Right ventricle myocardium superior (tissue), 1 donor: Measurements from ENCODE around the gene FDX2. TPM values are rescaled to one million over a fixed set of nuclear protein-coding genes. Genes with fewer than 3 reads are reported as not detected.
"Not testable (repeated sequence)": the region's sequence is repeated elsewhere in the genome, so short reads cannot be mapped to it uniquely, and the experiment has no call there.

ENCODE experiments used
- ATAC-seq: fragments of 200-7000 bp; cut with Tn5 transposase; one replicate; pipeline ENCODE4 v1.9.1; 2020; ENCODE audit warnings: mild to moderate bottlenecking; ENCODE audit not compliant: poor library complexity
- DNase-seq: peaks from one replicate; pipeline ENCODE4 v3.0.0-alpha.2; 2020
- intact Hi-C: fragments of 100-400 bp; cut with DNase I; formaldehyde crosslinking; loops from one replicate; pipeline ENCODE4 v1.11.2; 2022
- total RNA-seq: library from RNA; stranded (reverse); fragmentation: NEBNext Ultra II Directional; extraction: Animal tissue kit (Norgen Biotek cat#: 25700); gene quantifications from one replicate; pipeline ENCODE4 v1.2.1, GENCODE V29; 2021
- donor health status: DM: no; HTN: yes; CAD: no; lungs with severe emphysema.

The FDX2 gene
- total RNA-seq, 1 donor from 2014 or later = 19.8 TPM

DNA sequence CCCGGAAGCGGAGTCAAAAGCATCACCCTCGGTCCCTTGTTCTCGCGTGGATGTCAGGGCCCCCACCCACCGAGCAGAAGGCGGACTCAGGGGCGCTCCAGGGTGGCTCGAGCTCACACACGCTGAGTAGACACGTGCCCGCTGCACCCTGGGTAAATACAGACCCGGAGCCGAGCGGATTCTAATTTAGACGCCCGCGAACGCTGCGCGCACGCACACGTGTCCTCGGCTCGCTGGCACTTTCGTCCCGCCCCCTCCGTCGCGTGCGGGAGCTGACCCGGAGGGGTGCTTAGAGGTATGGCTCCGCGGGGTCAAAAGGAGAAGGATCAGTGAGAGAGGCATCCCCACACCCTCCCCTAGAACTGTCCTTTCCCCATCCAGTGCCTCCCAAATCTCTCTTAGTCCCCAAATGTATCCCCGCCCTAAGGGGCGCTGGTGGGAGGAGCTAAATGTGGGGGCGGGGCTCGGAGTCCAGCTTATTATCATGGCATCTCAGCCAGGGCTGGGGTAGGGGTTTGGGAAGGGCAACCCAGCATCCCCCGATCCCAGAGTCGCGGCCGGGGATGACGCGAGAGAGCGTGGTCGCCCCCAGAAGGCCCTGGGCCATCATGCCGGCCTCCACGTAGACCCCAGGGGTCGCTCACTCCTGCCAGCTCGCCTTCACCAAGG lies 26.5 kb downstream of the FDX2 start:
- intact Hi-C loops = no loop called here
- DNase-seq (no peak), ATAC-seq (no peak)

DNA sequence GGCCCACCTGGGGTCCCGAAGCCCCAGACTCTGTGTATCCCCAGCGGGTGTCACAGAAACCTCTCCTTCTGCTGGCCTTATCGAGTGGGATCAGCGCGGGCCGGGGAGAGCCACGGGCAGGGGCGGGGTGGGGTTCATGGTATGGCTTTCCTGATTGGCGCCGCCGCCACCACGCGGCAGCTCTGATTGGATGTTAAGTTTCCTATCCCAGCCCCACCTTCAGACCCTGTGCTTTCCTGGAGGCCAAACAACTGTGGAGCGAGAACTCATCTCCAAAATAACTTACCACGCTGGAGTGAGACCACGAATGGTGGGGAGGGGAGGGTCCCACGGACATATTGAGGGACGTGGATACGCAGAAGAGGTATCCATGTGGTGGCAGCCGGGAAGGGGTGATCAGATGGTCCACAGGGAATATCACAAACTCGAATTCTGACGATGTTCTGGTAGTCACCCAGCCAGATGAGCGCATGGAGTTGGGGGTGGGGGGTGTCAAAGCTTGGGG lies 27.1 kb downstream of the FDX2 start:
- intact Hi-C loops = no loop called here
- no peak for ATAC-seq
- DNase-seq = no peak

DNA sequence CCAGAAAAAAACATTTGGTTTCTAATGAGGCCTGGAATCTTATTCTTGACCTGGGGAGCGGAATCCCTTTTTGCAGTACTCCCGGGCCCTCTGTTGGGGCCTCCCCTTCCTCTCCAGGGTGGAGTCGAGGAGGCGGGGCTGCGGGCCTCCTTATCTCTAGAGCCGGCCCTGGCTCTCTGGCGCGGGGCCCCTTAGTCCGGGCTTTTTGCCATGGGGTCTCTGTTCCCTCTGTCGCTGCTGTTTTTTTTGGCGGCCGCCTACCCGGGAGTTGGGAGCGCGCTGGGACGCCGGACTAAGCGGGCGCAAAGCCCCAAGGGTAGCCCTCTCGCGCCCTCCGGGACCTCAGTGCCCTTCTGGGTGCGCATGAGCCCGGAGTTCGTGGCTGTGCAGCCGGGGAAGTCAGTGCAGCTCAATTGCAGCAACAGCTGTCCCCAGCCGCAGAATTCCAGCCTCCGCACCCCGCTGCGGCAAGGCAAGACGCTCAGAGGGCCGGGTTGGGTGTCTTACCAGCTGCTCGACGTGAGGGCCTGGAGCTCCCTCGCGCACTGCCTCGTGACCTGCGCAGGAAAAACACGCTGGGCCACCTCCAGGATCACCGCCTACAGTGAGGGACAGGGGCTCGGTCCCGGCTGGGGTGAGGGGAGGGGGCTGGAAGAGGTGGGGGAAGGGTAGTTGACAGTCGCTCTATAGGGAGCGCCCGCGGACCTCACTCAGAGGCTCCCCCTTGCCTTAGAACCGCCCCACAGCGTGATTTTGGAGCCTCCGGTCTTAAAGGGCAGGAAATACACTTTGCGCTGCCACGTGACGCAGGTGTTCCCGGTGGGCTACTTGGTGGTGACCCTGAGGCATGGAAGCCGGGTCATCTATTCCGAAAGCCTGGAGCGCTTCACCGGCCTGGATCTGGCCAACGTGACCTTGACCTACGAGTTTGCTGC lies 28.7 kb downstream of the FDX2 start, which contains the start of gene ICAM4:
ICAM4 (plus strand) TSS at position 153 of the 935 bp plus-strand sequence; CDS start at position 211, 58 bp downstream.
- intact Hi-C loops = no loop called here
- DNase-seq (peak; percentile 91), ATAC-seq (peak; percentile 67)

DNA sequence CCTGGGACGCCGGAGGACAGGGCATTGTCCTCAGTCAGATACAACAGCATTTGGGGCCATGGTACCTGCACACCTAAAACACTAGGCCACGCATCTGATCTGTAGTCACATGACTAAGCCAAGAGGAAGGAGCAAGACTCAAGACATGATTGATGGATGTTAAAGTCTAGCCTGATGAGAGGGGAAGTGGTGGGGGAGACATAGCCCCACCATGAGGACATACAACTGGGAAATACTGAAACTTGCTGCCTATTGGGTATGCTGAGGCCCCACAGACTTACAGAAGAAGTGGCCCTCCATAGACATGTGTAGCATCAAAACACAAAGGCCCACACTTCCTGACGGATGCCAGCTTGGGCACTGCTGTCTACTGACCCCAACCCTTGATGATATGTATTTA lies 30.4 kb downstream of the FDX2 start:
- DNase-seq (no peak), ATAC-seq (no peak)
- intact Hi-C loops = no loop called here

DNA sequence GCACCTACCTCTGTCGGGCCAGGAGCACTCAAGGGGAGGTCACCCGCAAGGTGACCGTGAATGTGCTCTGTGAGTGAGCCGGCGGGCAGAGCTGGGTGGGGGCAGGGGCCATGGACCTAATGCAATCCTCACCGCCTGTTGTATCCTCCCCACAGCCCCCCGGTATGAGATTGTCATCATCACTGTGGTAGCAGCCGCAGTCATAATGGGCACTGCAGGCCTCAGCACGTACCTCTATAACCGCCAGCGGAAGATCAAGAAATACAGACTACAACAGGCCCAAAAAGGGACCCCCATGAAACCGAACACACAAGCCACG lies 30.9 kb downstream of the FDX2 start:
- intact Hi-C loops = no loop called here
- DNase-seq (no peak), ATAC-seq (no peak)

DNA sequence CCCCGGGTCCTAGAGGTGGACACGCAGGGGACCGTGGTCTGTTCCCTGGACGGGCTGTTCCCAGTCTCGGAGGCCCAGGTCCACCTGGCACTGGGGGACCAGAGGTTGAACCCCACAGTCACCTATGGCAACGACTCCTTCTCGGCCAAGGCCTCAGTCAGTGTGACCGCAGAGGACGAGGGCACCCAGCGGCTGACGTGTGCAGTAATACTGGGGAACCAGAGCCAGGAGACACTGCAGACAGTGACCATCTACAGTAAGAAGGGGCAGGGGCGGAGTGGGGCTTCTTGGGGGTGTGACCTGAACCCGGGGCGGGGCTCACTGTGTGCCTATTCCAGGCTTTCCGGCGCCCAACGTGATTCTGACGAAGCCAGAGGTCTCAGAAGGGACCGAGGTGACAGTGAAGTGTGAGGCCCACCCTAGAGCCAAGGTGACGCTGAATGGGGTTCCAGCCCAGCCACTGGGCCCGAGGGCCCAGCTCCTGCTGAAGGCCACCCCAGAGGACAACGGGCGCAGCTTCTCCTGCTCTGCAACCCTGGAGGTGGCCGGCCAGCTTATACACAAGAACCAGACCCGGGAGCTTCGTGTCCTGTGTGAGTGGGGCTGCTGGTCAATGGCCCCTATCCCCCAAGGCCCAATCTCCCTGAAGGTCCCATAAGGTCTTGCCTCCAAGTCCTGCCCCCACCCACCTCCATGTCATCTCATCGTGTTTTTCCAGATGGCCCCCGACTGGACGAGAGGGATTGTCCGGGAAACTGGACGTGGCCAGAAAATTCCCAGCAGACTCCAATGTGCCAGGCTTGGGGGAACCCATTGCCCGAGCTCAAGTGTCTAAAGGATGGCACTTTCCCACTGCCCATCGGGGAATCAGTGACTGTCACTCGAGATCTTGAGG lies 31.5 kb downstream of the FDX2 start:
- DNase-seq (no peak), ATAC-seq (no peak)
- intact Hi-C loops = no loop called here

DNA sequence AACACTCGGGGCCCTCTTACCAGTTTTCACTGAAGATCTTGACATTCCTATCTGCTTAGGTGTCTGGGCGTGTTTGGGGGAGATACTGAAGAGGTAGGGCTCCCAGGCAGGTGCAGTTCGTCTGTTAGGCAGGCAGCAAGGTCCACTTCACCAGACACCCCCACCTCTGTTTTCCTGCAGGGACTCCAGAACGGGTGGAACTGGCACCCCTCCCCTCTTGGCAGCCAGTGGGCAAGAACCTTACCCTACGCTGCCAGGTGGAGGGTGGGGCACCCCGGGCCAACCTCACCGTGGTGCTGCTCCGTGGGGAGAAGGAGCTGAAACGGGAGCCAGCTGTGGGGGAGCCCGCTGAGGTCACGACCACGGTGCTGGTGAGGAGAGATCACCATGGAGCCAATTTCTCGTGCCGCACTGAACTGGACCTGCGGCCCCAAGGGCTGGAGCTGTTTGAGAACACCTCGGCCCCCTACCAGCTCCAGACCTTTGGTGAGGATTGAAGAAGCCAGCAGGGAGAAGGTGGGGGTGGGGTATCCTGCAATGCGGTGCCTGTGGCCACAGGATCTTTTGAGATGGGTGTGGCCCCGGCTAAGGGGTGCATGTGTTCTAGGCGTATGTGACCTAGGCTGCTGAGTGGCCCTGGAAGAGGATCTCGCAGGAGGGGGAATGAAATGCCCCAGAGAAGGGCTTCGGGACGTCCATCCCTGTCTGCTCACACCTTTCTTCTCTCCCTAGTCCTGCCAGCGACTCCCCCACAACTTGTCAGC lies 32.3 kb downstream of the FDX2 start:
- intact Hi-C loops = no loop called here
- no peak for ATAC-seq
- no peak for DNase-seq

DNA sequence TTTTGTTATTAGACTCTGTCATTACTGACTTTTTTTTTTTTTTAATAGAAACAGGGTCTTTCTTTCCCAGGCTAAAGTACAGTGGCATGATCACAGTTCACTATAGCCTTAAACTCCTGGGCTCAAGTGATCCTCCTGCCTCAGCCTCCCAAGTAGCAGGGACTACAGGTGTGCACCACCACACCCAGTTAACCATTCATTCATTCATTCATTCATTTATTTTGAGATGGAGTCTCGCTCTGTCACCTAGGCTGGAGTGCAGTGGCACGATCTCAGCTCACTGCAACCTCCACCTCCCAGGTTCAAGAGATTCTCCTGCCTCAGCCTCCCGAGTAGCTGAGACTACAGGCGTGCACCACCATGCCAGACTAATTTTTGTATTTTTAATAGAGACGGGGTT lies 33.8 kb downstream of the FDX2 start:
- intact Hi-C loops, DNase-seq, ATAC-seq: not testable (repeated sequence)

DNA sequence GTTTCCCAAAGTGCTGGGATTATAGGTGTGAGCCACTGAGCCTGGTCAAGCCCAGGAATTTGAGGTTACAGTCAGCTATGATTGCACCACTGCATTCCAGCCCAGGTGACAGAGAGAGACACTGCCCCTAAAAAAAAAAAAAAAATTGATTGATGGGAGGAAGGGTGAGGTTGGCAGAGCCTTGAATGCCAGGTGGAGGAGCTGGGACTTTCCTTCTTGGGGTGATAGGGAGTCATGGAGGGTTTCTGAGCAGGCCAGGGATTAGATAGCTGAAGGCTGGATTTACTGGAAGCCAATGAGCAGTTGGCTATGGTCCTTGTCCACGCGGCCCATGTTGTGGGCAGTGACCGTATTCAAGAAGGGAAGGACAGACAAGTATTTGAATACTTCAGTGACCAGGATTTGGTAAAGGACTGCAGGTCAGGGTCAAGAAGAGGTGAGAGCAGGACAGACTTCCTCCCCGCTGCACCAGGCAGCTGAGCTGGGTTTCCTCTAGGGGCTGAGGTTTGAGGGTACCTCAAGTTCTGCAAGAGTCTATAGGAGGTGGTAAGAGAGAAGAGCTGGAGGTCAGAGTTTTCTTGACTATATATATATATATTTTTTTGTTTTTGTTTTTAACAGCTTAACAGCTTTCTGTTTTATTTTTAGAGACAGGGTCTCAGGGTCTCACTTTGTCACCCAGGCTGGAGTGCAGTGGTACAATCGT lies 35.9 kb downstream of the FDX2 start:
- DNase-seq = no peak
- intact Hi-C loops = no loop called here
- no peak for ATAC-seq

DNA sequence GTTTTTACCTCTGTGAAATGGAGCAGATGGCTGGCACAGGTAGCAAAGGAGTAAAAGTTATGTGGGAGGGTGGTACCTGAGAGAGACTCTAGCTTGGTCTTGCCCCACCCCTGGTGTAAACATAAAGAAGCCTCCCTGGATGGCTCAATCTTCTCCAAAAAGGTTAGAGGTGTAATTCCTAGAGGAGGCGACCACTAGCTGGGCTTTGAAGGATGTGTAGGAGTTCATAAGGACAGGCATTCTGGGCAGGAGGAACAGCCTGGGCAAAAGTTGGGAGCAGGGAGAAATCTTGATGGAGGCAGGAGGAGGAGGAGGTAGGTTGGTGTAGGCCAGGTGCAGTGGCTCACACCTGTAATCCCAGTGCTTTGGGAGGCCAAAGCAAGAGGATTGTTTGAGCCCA lies 36.9 kb downstream of the FDX2 start:
- ATAC-seq (no peak), DNase-seq (no peak)
- intact Hi-C loops = no loop called here

DNA sequence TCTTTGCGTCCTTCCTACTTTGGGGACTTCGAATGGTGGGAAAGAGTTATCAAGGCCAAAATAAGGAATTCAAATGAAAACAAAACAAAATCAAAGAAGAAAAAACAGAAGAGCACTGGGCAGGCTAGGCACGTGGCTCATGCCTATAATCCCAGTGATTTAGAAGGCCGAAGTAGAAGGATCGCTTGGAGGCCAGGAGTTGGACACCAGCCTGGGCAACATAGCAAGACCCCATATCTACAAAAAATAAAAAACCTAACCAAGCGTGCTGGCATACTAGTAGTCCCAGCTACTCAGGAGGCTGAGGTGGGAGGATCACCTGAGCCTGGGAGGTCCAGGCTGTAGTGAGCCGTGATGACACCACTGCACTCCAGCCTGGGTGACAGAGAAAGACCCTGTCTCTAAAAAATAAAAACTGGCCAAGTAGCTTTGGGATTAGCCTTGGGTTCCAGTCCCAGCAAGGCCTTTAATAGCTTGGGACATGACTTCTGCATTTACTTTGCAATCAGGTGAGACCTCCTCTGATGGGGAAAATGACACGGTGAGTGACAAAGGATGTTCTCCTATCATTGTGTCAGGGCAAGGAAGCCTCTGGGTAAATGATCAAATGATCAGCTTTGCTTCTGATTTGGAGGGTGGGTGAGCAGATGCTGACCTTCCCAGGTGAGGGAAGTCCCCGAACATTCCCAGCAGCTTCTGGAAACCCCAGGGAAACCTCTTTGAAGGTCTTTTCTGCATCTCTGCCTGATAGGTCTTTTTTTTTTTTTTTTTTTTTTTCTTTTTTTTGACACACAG lies 37.8 kb downstream of the FDX2 start:
- no peak for DNase-seq
- ATAC-seq = no peak
- intact Hi-C loops = no loop called here

DNA sequence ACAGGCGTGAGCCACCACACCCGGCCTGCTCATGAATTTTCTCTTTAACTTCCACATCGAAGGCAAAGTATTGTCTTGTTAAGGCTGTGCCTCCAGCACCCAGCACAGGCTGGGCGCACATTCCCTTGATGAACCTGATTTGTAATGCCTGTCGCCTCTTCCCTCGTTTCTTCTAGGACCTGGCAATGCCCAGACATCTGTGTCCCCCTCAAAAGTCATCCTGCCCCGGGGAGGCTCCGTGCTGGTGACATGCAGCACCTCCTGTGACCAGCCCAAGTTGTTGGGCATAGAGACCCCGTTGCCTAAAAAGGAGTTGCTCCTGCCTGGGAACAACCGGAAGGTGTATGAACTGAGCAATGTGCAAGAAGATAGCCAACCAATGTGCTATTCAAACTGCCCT lies 41.2 kb downstream of the FDX2 start:
- no peak for ATAC-seq
- no peak for DNase-seq
- intact Hi-C loops = no loop called here

DNA sequence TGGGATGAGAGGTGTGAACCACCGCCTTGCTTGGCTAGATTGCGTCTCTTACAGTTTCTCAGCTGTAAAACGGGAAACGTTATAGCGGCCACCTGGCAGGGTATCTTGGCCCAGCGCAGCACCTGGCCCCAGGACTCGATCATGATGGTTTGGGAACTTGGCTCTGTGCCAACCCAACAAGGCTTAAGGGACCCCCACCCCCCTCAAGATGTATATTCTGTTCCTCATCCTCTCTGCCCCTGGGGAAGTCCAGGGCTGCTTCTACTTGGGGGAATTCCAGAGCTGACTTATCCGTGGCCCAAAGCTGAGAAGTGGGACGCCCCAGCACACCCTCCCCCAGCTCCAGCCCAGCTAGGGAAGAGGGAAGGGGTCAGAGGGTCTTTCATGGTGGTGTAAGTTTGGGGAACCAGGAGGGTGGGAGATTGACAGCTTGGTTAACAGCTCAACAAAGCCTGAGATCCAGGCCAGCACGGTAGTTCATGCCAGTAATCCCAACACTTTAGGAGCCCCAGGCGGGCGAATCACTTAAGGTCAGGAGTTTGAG lies 44.2 kb downstream of the FDX2 start:
- intact Hi-C loops = no loop called here
- DNase-seq (no peak), ATAC-seq (no peak)

DNA sequence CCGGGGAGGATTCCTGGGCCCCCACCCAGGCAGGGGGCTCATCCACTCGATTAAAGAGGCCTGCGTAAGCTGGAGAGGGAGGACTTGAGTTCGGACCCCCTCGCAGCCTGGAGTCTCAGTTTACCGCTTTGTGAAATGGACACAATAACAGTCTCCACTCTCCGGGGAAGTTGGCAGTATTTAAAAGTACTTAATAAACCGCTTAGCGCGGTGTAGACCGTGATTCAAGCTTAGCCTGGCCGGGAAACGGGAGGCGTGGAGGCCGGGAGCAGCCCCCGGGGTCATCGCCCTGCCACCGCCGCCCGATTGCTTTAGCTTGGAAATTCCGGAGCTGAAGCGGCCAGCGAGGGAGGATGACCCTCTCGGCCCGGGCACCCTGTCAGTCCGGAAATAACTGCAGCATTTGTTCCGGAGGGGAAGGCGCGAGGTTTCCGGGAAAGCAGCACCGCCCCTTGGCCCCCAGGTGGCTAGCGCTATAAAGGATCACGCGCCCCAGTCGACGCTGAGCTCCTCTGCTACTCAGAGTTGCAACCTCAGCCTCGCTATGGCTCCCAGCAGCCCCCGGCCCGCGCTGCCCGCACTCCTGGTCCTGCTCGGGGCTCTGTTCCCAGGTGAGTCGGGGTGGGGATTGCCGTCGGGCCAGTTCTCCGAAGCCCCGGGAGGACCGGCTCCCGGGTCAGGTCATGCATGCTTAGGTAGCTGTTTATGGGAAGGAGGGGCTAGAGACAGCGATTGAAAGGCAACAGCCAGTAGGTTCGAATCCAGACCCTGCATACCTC lies 45.0 kb downstream of the FDX2 start, which contains the start of gene ICAM1:
ICAM1 (plus strand) TSS at position 505 of the 779 bp plus-strand sequence; CDS start at position 545, 40 bp downstream.
- intact Hi-C loops = no loop called here
- ATAC-seq (peak; percentile 74), DNase-seq (peak; percentile 91)

DNA sequence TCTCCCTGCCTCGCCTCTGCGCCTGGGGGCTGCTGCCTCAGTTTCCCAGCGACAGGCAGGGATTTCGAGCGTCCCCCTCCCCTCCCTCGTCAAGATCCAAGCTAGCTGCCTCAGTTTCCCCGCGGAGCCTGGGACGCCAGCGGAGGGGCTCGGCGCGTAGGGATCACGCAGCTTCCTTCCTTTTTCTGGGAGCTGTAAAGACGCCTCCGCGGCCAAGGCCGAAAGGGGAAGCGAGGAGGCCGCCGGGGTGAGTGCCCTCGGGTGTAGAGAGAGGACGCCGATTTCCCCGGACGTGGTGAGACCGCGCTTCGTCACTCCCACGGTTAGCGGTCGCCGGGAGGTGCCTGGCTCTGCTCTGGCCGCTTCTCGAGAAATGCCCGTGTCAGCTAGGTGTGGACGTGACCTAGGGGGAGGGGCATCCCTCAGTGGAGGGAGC lies 45.6 kb downstream of the FDX2 start:
- intact Hi-C loops = no loop called here
- peak; percentile 89 for DNase-seq
- ATAC-seq = peak; percentile 73
